Endothelial cell (in vitro differentiated cells): ENCODE measurements around the gene ANKRD29. TPM values are rescaled to one million over a fixed set of nuclear protein-coding genes. Genes with fewer than 3 reads are reported as not detected.

Experiments
- DNase-seq: peaks from one replicate; pipeline ENCODE4 v3.0.0; 2021; ENCODE audit warnings: low spot score
- H3K27ac Mint-ChIP-seq: one replicate; pipeline ENCODE4 v1.8.0; 2021; ENCODE audit warnings: mixed read lengths, inconsistent platforms; ENCODE audit not compliant: unreplicated experiment
- H3K27me3 Mint-ChIP-seq: one replicate; pipeline ENCODE4 v1.8.0; 2021; ENCODE audit warnings: mild to moderate bottlenecking, moderate library complexity, mixed read lengths, inconsistent platforms; ENCODE audit not compliant: unreplicated experiment
- H3K36me3 Mint-ChIP-seq: one replicate; pipeline ENCODE4 v1.8.0; 2021; ENCODE audit warnings: mild to moderate bottlenecking, low read depth, mixed read lengths, inconsistent platforms; ENCODE audit not compliant: unreplicated experiment
- H3K4me1 Mint-ChIP-seq: one replicate; pipeline ENCODE4 v1.8.0; 2021; ENCODE audit warnings: mild to moderate bottlenecking, mixed read lengths, inconsistent platforms; ENCODE audit not compliant: unreplicated experiment
- H3K4me3 Mint-ChIP-seq: one replicate; pipeline ENCODE4 v1.8.0; 2021; ENCODE audit warnings: mild to moderate bottlenecking, mixed read lengths, inconsistent platforms; ENCODE audit not compliant: unreplicated experiment
- H3K9me3 Mint-ChIP-seq: one replicate; pipeline ENCODE4 v1.8.0; 2021; ENCODE audit warnings: mixed read lengths, inconsistent platforms; ENCODE audit not compliant: unreplicated experiment
- total RNA-seq: library from RNA; stranded (reverse); fragmentation: NEBNext Ultra II Directional; extraction: Animal tissue kit (Norgen Biotek cat#: 25700); gene quantifications from one replicate; pipeline ENCODE4 v1.2.1, GENCODE V29; 2021; ENCODE audit not compliant: unreplicated experiment
- TF ChIP-seq, protein P1 (sequence below): fragments of 200-600 bp; sonication (generic); IDR thresholded peaks from one replicate; pipeline ENCODE4 v1.5.0; 2021; ENCODE audit warnings: antibody characterized with exemption; ENCODE audit not compliant: unreplicated experiment

The ANKRD29 gene
- total RNA-seq, 1 donor from 2014 or later = not detected

- Mint-ChIP-seq H3K4me1 (peaks cover 10% of the 10 kb centered on the region), H3K9me3 (no peaks in the 10 kb centered on the region), H3K27me3 (no peaks in the 10 kb centered on the region), H3K4me3 (no peak overlapping the region), H3K27ac (no peak overlapping the region), H3K36me3 (peaks cover 20% of the 10 kb centered on the region)
- DNase-seq = no peak
- TF ChIP-seq, protein P1, sequence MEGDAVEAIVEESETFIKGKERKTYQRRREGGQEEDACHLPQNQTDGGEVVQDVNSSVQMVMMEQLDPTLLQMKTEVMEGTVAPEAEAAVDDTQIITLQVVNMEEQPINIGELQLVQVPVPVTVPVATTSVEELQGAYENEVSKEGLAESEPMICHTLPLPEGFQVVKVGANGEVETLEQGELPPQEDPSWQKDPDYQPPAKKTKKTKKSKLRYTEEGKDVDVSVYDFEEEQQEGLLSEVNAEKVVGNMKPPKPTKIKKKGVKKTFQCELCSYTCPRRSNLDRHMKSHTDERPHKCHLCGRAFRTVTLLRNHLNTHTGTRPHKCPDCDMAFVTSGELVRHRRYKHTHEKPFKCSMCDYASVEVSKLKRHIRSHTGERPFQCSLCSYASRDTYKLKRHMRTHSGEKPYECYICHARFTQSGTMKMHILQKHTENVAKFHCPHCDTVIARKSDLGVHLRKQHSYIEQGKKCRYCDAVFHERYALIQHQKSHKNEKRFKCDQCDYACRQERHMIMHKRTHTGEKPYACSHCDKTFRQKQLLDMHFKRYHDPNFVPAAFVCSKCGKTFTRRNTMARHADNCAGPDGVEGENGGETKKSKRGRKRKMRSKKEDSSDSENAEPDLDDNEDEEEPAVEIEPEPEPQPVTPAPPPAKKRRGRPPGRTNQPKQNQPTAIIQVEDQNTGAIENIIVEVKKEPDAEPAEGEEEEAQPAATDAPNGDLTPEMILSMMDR = no peak
Observed at GRCh38 chr18:23570912-23571504, 91.7 kb downstream of the ANKRD29 start.

GRCh38 chr18:23569299-23570063 is 93.2 kb downstream of the ANKRD29 start:
- Mint-ChIP-seq H3K9me3 (no peaks in the 10 kb centered on the region), H3K36me3 (peaks cover 17% of the 10 kb centered on the region)

GRCh38 chr18:23568281-23569138 is 94.2 kb downstream of the ANKRD29 start:
- H3K27me3 Mint-ChIP-seq = no peaks in the 10 kb centered on the region
- H3K9me3 Mint-ChIP-seq = no peaks in the 10 kb centered on the region
- H3K27ac Mint-ChIP-seq = no peak overlapping the region

More at GRCh38 chr18:23569299-23570063, 93.2 kb downstream of the ANKRD29 start:
- H3K4me1 Mint-ChIP-seq = peaks cover 7% of the 10 kb centered on the region
- DNase-seq = no peak
- TF ChIP-seq, protein P1 = no peak
- no peak overlapping the region for H3K27ac Mint-ChIP-seq
- H3K27me3 Mint-ChIP-seq = no peaks in the 10 kb centered on the region
- H3K4me3 Mint-ChIP-seq = peak overlapping the region; percentile 18

DNA sequence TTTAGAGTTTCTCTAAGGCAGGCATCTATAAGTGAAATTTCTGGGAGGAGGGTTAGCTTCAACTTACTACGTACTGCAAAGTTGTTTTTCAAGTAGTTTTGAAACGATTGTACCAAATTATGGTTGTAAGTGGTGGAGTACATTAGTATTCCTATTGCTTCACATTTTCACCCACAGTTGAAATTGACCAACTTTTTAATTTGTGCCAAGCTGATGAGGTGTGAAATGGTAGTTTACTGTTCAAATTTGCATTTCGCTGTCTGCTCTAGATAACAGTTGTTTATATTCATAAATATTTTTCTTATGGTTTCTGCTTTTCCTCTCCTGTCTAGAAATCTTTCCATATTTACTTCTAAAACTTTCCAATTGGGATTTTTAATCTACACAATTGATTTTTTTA is 95.0 kb downstream of the ANKRD29 start:
- H3K27ac Mint-ChIP-seq = no peak overlapping the region
- DNase-seq = no peak
- H3K9me3 Mint-ChIP-seq = no peaks in the 10 kb centered on the region
- no peaks in the 10 kb centered on the region for H3K4me1 Mint-ChIP-seq
- H3K36me3 Mint-ChIP-seq = peaks cover 22% of the 10 kb centered on the region
- TF ChIP-seq, protein P1 = no peak
- no peak overlapping the region for H3K4me3 Mint-ChIP-seq
- no peaks in the 10 kb centered on the region for H3K27me3 Mint-ChIP-seq

More at GRCh38 chr18:23568281-23569138, 94.2 kb downstream of the ANKRD29 start:
- no peak for DNase-seq
- TF ChIP-seq, protein P1 = no peak
- peaks cover 22% of the 10 kb centered on the region for H3K36me3 Mint-ChIP-seq
- H3K4me3 Mint-ChIP-seq = no peak overlapping the region
- H3K4me1 Mint-ChIP-seq = no peaks in the 10 kb centered on the region
